Parathyroid adenoma (tissue), 2 donors: Measurements from ENCODE around the gene AUTS2.

ENCODE experiments used
- H2AFZ ChIP-seq: fragments of 300-600 bp; sonication (generic); one replicate; pipeline ENCODE4 v1.7.0; 2017; ENCODE audit warnings: antibody characterized with exemption, mild to moderate bottlenecking
- H3K27ac ChIP-seq: fragments of 300-600 bp; sonication (generic); one replicate; pipeline ENCODE4 v1.7.0; 2017
- H3K27me3 ChIP-seq: fragments of 300-600 bp; sonication (generic); one replicate; pipeline ENCODE4 v1.7.0; 2017; ENCODE audit warnings: low read length; ENCODE audit not compliant: control insufficient read depth, insufficient read depth
- H3K36me3 ChIP-seq: fragments of 300-600 bp; sonication (generic); one replicate; pipeline ENCODE4 v1.7.0; 2017; ENCODE audit warnings: low read length; ENCODE audit not compliant: control insufficient read depth, insufficient read depth
- H3K4me1 ChIP-seq: fragments of 300-600 bp; sonication (generic); one replicate; pipeline ENCODE4 v1.7.0; 2017; ENCODE audit warnings: control low read depth
- H3K4me2 ChIP-seq: fragments of 300-600 bp; sonication (generic); one replicate; pipeline ENCODE4 v1.7.0; 2017; ENCODE audit warnings: low read length
- H3K4me3 ChIP-seq: fragments of 300-600 bp; sonication (generic); one replicate; pipeline ENCODE4 v1.7.0; 2017; ENCODE audit warnings: low read depth, low read length
- H3K79me2 ChIP-seq: fragments of 300-600 bp; sonication (generic); one replicate; pipeline ENCODE4 v1.7.0; 2017; ENCODE audit warnings: control low read depth
- H3K9ac ChIP-seq: fragments of 300-600 bp; sonication (generic); one replicate; pipeline ENCODE4 v1.7.0; 2017; ENCODE audit warnings: mild to moderate bottlenecking
- H3K9me3 ChIP-seq: fragments of 300-600 bp; sonication (generic); one replicate; pipeline ENCODE4 v1.7.0; 2017; ENCODE audit warnings: low read length; ENCODE audit not compliant: control insufficient read depth
- TF ChIP-seq, protein P1 (sequence below): fragments of 300-600 bp; sonication (generic); IDR thresholded peaks from one replicate; pipeline ENCODE4 v1.7.0; 2017; ENCODE audit warnings: antibody characterized with exemption, mild to moderate bottlenecking
- donor health status: primary hyperparathyroidism.

The AUTS2 gene

DNA sequence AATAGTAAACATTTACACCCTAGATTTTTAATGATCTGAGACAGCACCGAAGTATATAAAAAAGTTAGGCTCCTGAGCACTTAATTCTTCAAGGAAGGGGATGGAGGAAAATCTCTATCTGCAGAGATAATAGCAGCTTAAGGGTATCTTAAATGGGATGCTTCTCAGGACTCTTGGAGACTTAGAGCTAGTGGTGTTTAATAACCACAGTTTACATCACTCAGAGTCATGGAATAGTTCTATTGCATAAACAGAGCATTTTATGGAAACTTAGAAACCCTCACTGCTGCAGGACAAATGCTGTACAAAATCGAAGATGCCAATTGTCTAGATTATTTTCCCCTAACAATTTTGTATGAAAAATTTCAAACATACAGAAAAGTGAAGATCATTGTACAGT lies 1134.8 kb downstream of the AUTS2 start:
- Histone ChIP-seq H3K36me3 (no peaks in the 10 kb centered on the region), H3K4me1 (no peaks in the 10 kb centered on the region), H3K4me3 (no peak overlapping the region), H3K27me3 (no peaks in the 10 kb centered on the region), H3K4me2 (no peak overlapping the region), H2AFZ (no peak overlapping the region), H3K27ac (no peak overlapping the region), H3K9ac (no peak overlapping the region), H3K9me3 (no peaks in the 10 kb centered on the region), H3K79me2 (peaks cover 2% of the 10 kb centered on the region)
- TF ChIP-seq, protein P1, sequence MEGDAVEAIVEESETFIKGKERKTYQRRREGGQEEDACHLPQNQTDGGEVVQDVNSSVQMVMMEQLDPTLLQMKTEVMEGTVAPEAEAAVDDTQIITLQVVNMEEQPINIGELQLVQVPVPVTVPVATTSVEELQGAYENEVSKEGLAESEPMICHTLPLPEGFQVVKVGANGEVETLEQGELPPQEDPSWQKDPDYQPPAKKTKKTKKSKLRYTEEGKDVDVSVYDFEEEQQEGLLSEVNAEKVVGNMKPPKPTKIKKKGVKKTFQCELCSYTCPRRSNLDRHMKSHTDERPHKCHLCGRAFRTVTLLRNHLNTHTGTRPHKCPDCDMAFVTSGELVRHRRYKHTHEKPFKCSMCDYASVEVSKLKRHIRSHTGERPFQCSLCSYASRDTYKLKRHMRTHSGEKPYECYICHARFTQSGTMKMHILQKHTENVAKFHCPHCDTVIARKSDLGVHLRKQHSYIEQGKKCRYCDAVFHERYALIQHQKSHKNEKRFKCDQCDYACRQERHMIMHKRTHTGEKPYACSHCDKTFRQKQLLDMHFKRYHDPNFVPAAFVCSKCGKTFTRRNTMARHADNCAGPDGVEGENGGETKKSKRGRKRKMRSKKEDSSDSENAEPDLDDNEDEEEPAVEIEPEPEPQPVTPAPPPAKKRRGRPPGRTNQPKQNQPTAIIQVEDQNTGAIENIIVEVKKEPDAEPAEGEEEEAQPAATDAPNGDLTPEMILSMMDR: no peak

GRCh38 chr7:70734411-70734810 lies 1136.1 kb downstream of the AUTS2 start:
- peaks cover 2% of the 10 kb centered on the region for H3K79me2 ChIP-seq
- no peaks in the 10 kb centered on the region for H3K9me3 ChIP-seq
- no peak overlapping the region for H2AFZ ChIP-seq
- no peaks in the 10 kb centered on the region for H3K36me3 ChIP-seq
- H3K9ac ChIP-seq: no peak overlapping the region
- no peaks in the 10 kb centered on the region for H3K27me3 ChIP-seq
- no peak overlapping the region for H3K27ac ChIP-seq
- H3K4me3 ChIP-seq: no peak overlapping the region
- no peak overlapping the region for H3K4me2 ChIP-seq
- TF ChIP-seq, protein P1: no peak
- H3K4me1 ChIP-seq: no peaks in the 10 kb centered on the region

- Histone ChIP-seq H3K9me3 (no peaks in the 10 kb centered on the region), H3K4me3 (no peak overlapping the region), H3K79me2 (peaks cover 2% of the 10 kb centered on the region), H3K9ac (no peak overlapping the region), H3K36me3 (no peaks in the 10 kb centered on the region), H3K4me2 (no peak overlapping the region), H3K27ac (no peak overlapping the region), H3K4me1 (no peaks in the 10 kb centered on the region), H3K27me3 (no peaks in the 10 kb centered on the region), H2AFZ (no peak overlapping the region)
- TF ChIP-seq, protein P1: no peak
Measured at GRCh38 chr7:70735313-70735712, 1137.0 kb downstream of the AUTS2 start.

DNA sequence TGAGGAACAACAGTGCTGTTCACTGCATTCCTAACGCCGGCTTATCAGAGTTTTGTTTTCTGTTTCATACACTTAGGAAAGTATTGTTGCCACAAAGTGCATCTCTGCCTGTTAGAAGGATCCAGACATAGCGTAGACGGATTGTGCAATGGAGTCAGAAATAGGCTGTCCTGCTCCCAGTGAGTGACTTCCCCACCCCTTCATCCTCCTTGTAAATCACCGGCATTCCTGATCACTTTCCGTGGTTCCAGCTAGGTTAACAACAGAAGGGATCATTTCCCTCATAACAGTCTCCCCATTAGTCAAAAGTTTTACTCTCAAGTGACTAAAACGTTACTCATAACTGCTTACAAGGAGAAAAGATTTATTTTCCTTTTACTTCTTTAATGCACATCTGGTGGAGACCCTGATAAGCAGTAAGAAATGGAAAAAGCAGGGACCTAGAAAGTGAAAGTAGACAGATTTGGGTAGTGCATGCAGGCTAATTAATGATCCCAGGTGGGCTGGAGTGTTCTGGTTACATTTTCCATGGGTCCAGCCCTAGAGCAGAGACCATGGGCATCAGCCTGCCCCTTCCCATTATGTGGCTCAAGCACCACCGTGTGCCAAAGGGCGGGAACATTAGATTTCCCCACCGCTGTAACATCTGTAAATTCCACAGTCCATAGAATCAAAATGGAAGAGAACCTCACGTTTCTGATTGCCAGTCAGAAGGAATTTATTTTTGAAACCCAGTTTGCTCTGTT lies 1138.6 kb downstream of the AUTS2 start:
- no peak overlapping the region for H3K4me3 ChIP-seq
- H3K36me3 ChIP-seq: no peaks in the 10 kb centered on the region
- H3K4me1 ChIP-seq: no peaks in the 10 kb centered on the region
- H3K27me3 ChIP-seq: no peaks in the 10 kb centered on the region
- TF ChIP-seq, protein P1: no peak
- peaks cover 2% of the 10 kb centered on the region for H3K79me2 ChIP-seq
- no peak overlapping the region for H3K27ac ChIP-seq
- H3K9ac ChIP-seq: no peak overlapping the region
- no peak overlapping the region for H2AFZ ChIP-seq
- H3K4me2 ChIP-seq: no peak overlapping the region
- no peaks in the 10 kb centered on the region for H3K9me3 ChIP-seq
